ENCODE results near the gene ING3.
"Not testable (repeated sequence)": the region's sequence is repeated elsewhere in the genome, so short reads cannot be mapped to it uniquely, and the experiment has no call there.

Gene ING3

DNA sequence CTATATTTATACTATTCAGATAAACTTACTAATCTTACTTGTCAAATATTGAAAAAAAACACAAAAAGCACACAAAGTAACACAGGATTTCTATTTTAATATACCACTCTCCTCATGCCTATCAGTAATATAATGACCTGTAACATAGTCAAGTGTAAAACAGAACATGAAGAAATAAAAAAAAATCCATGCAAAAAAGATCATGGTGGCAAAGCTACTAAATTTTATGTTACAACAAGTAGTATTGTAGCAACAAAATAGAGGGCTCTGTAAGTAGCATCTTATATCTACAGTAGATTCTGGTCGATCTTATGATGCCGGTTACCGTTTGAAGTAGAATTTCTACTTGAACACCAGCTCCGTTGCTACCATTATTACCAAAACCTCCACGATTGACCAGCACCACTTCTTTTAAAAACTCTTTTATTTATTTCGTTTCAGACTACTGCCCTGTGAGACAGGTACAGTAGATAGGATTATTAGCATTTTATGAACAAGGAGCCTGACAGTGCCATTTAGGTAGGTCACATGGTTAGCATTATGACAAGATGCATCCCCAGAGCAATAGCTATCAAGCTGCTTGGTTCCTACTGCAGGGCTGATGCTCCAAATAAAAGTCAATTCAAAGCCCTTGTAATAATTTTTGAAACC lies 40.0 kb downstream of the ING3 start:
- DNase-seq = no peak

DNA sequence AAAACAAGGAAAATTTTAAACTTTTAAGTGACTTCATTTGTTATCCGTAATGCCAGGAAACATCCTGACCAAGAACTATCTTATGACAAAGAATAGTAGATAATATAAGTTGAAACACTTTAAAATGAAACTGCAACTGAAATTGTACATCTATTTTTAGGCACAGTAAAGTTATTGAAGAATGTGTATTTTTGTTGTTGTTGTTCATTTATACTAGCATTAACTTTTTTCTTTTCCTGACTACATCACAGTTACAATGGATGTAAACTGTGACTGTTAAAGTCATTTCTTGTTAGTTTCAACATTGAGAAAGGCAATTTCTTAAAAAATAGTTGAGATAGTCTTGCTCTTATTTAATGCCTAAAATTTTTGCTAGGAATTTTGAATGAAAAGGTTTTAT lies 40.6 kb downstream of the ING3 start:
- no peak for DNase-seq

DNA sequence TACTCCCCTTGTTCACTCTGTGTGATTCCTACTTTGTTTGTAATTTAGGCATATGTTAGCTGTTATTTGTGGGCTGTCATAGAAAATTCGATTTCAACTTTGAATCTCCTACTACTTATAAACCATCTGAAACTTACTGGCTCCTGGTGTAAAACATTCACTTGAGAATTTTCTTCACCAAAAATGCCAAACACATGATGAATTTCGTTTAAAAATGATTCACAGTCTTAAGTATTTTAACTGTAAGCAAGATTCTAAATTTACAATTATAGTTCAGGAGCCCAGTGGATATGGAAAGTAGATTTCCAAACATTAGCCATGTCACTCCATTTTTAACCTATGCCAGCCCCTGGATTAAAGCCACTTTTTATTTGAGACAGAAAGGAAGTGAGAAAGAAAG lies 41.0 kb downstream of the ING3 start:
- DNase-seq = no peak

DNA sequence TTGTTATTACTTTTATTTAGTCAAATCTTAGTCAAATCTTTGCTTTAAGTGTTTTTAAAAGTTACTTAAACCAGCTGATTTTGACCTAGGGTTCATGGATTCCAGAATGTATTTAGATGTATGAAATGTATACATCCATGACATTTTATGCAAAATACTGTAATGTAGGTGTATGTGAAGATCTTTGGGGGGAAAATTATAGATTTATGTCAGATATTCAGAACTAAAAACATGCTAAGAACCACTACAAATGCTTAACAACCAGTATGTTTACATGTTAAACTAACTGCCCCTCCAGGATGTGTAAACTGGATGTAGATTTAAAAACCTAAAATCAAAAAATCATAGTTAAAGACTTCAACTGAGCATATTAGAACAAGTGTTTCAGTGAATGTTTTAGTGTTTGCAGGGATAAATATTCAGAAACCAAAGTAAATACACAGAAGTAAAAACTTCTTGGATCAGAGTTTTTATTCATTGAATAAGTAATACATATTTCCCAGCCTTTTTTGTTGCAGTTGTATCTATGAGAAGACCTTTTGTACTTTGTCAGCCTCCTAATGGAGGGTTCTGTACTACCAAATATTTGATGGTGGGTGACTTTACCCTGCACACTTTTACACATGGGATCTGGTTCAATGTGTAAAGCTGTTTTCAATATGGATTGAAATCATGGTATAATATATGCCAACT lies 41.8 kb downstream of the ING3 start:
- no peak for DNase-seq

DNA sequence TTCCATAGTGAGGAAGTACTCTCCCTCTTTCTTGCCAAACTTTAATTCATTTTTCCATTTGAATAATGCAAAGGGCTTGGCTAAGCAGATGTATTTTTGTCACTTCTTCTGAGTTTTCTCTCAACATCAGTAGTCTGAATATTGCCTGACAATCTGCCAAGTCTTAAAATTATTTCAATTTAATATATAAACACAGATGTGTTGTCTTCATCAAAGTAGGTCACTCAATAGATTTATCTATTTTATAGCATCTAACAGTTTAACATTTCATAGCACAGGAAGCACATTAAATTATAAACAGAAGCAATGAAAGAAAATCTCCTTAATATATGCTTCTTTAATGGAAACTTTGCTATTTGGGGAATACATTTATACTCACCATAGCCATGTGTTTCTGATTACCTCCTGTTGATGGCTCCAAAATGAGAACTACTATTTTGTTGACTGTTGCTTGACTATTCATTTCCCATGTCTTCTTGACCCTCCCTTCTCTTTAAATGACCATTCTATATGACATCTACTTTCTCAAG lies 42.5 kb downstream of the ING3 start:
- no peak for DNase-seq

DNA sequence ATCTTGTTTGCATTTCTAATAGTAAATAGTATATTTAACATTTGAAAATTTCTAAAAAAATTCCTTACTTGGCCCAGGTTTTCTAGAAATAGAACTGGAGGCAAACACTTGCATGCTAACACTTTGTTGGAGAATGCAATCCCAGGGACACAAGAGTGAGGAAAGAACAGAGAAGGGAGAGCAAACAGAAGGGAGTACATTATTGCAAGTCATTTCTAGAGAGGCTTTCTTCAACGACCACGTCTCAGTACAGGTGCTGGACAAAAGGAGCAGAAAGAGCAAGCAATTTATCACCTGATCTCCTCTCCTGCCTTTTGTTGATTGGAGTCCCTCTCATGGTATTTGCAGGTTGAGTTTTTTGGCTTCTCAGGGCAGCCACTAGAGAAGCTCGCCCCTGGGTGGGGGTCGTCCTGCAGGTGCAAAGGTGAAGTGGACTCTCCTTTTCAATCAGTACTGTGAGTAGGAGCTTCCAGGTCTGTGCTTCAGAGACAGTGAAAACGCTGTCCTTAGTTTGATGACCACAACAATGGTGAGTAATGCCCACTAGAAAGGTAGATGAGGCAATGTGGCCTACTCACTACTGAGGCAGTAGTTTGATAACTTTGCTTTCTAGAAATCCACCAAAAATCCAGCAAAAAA lies 43.1 kb downstream of the ING3 start:
- no peak for DNase-seq

DNA sequence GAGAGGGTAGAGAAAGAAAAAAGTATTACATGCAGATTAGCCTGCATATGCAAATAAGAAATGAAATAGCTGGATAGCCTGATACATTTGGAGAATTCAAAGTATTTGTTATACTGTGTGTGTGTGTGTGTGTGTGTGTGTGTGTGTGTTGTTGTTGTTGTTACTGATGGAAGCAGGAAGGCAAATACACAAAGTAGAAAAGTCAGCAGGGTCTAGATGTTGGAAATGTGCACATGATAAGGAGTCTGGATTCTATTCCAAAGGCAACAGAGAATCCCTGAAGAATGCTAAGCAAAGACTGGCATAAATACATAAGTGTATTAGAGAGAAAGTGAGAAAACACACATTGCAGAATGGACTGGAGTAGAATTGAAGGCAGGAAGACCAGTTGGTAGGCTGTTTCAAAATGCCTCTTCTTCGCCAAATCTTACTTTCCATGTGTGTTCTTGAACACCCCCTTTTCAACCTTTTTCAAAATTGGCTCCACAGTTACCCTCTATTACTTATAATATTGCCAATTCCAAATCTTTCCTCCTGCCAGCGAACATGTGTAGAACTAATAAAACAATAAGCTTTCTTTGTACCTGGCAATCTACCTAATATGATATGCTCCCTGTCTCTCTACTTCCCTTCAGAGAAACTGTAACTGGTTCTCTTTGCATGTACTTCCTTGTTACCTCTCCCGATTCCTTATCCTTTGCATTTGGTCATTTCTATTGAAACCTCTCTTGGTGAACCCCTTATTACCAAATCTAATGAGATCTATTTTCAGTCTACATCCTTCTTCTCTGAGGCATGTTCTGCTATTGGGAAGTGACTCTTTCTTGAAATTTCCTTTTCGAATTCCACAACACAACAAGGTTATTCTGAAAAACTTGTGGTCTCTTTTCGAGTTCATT lies 44.2 kb downstream of the ING3 start:
- no peak for DNase-seq

DNA sequence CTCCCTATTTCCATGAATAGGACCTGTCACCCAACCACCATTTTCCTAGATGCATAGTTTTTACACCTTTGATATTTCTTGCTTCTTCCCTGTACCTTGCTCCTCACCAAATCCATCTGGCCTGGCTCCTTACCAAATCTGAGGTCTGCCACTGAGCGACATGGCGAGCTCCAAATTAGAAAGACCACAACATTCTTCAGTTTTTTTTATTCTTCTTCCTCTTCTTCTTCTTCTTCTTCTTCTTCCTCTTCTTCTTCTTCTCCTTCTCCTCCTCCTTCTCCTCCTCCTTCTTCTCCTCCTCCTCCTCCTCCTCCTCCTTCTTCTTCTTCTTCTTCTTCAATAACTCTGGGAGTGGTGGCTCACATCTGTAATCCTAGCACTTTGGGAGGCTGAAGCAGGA lies 45.1 kb downstream of the ING3 start:
- DNase-seq = no peak

DNA sequence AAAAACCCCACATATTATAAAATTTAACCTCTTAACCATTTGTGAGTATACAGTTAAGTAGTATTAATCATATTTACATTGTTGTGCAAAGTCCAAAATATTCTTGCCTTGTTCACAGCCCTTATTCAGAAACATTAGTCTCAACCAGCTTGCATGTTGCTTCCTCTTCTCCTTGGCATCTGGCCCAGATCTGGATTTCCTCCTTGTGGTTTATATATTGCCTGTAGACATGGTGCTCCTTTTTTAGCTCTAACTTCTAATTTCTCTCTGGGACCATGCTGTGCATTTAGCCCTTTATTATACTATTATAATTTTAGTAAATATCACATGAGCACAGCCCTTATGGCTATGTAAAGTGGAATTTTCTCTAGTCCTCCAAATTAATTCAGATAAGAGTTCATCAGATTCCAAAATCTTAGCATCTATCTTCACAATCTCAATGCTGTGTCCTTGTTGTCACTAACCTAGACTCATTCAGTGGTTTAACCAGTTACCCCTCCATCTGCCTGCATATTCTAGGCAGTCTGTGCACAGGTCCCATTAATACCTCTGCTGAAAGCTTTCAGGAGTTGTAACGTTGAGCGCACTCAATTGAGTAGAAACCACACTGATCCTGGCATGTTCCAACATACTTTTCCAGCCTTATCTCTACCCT lies 45.9 kb downstream of the ING3 start:
- no peak for DNase-seq

DNA sequence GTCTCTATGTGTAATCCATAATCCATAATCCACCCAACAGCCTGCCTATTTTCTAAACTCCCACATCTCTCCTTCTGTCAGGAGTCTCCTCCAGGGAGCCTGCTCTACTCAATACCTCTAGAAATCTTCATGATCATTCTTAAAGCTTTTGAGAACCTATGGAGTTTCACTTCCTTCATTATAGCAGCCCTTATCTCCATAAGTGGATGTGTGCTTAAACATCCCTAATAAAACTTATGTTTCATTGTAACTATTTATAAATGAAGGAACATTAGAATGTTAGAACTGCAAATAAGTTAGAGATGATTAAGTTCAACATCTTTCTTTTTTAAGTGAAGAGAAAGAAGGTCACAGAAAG lies 46.4 kb downstream of the ING3 start:
- DNase-seq = no peak

DNA sequence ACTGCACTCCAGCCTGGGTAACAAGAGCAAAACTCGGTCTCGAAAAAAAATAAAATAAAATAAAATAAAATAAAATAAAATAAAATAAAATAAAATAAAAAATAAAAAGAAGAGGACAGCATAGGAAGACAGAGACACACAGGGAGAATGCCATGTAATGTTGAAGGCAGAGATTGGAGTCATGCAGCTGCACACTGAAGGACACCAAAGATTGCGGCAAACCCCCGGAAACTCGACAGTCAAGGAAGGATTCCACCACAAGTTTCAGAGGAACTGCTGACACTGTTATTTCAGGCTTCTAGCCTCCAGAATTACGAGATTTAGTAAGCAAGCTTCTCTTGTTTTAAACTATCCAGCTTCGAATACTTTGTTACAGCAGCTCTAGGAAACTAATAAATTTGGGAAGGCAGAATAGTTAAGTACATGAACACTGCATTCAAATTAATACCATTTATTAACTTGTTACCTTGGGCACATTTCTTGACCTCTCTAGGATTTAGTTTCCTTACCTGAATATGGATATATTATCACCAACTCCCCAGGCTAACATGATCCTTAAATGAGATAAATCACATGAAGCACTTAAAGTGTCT lies 47.4 kb downstream of the ING3 start:
- DNase-seq = no peak

DNA sequence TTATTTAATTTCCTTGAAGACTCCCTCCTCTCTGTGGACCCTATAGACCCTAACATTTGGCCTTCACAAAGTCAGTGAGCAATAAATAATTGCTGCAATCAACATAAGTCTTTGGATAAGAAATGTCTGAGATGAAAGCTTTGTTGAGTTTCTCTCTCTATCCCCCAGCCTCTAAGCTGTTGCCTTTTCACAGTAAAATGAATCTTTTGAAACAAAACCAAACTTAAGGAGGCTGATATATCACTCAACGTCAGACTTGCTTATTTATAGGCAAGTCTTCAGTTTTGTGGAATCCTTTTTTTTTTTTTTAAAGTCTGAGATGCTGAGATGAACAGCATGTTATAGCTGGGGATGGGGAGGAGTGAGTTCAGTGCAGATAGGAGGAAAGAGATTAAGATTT lies 47.9 kb downstream of the ING3 start:
- no peak for DNase-seq

DNA sequence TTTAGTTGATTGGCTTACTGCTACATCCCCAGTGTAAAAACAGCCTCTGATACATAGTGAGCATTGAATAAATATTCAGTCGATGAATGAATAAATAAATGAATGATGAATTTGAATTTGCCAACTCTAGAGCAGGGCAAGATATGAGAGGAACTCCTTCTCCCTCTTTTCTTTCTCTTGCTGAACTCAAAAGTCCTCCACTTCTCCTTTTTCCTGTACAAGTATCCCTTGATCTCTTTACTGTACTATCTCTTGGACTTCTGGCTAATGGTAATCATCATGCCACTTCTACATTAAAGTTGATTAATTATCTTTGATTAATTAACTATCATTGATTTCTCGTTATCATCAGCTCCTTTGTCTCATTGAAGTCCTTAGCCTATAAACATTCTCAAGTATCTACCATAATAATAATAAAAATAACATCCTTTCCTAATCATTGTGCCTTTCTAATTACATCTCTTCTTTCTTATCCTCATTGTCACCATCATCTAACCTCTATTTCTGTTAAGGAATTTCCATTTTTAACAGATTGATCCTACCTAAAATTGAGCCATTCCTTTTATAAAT lies 48.5 kb downstream of the ING3 start:
- no peak for DNase-seq

DNA sequence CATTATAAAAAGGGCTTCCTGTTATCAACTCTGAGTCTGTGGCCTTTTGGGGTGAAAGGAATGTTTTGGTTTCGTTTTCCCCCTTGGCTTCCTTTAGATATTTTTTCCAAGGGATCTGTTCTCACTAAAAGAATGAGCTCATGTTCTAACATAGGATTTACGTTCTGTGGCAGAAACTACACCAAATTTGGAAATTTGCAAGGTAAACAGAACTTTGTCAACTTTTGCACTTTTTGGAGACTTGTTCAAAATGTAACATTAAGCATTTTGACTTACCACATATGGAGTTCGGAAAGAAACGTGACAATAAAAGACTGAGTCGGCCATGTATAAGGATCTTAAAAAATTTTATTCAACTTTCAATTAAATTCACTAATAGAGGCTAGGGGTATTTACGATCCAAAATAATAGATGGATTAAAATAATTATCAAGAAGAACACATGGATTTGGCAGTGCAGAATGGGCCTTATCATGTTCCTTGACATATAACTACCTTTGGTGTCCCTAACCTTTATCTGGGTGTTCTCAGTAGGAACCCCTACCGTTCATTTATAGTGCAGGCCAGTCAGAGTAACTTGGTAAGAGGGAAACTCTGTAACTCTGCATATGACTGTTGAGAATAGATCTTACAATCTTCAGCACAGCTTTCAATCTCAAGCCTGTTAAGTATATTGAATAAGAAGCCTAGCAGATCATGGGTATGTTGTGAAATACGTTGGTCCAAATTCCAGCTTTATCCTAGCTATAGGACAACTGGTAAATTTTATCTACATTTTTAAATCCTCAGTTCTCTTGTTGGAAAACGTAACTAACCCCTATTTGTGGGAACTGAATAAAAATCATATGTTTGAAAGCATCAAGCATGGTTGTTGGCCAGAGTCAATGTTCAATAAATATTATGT lies 49.8 kb downstream of the ING3 start:
- no peak for DNase-seq

DNA sequence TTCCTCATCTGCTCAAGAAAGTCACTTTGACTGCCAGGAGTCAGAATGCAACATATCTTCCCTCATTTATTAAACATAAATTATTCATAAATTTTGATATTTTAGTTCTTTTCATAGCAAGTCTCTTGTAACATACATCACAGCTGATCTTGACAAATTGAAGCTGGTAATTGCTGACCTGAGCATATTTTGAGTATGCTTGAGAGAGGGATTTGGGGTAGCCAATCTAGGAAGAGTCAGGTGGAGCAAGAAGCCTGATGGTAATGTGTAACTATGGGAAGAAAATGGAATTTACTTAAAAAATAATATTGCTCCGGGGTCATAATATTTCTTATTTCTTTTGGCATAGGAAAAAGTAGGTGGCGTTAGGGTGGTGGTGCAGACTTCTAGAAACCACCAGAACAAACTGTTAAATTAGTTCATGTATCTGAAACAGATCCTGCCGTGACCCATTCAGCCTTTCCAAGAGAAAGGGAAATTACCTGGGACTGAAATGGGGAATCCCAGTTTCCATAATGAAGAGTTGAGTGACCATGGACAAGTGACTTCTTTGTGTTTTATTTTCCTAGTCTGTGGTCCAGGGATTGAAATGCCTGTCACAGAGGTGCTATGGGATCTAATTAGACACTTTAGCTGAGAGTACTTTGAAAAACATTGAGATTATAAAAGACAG lies 50.8 kb downstream of the ING3 start:
- DNase-seq = no peak

DNA sequence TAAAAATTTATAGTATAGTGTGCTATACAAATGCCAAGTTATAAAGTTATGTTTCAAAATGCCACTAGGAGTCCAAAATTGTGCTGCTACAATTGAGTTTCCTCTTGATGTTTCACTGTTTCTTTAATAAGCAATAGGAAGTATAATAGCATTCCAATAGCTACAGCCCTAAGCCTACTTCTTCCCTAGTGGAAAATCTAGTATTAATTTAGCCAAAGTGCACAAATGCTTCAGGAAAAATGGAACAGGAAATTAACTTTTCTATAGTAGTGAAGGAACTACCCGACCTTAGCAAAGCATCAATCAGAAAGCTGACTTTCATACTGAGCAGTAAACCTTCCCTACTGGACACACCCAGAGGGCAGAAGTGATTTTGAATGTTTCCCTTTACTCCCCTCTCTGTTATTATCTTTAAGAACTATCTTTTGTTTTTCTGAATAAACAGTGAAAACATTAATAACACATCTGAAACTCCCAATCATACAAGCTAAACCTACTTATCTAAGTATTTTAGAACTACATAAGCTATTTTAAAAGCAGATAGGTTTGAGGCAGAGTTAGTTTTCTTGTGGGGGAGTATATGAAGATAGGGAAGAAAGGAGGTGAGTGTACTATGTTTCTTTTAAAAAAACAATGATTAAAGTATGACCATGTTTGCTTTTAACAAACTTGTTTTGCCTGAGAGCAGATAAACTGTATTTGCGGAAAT lies 51.6 kb downstream of the ING3 start:
- DNase-seq = no peak

DNA sequence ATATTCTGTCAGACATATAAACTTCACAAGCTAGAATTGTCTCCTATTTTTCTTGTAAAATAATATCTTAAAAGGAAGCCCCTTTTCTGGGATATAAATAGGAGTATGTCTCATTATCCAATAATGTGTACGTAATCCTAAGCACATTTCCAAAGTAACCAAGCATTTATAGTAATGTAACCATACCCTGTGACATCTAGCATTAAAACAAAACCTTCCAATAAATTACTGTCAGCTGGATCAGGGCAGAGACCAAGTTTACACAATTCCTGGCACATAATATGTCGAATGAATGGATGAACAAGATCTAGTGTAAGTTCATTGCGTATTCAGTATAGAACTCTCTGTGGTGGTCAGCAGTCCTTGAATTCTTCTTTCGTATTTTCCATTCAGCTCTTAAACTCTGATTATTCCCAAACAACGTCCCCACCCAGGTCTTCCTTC lies 52.2 kb downstream of the ING3 start:
- DNase-seq = no peak

DNA sequence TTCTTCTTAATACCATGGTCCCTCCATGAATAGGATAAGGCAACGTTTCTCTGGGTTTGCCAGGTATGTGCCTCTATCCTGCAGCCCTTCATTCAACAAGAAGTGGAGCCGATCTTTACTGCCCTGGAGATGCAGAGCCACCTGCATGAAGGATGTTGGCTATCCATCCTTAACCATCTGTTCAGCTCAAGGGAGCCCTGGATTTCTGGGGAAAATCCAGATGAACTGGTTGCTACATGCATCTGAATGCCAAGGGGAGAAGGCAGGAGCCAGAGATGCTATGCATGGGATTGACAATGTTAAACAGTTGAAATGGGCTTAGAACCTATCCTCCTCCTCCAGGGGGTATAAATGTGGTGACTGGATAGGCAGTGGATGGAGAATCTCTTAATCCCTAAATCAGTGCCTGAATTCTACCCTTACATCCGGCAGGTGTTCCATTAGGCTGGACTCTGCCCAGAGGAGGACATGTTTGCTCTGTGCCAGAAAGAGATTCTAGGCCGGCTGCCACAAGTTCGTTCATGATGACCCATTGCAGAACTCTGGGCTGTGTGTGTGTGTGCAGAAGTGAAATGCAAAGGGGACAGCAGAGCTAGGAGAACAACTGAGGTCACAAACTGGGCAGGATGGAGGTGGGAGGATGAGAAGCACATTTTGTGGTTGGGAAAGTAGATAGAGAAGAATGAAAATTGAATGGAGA lies 53.6 kb downstream of the ING3 start:
- DNase-seq = no peak

DNA sequence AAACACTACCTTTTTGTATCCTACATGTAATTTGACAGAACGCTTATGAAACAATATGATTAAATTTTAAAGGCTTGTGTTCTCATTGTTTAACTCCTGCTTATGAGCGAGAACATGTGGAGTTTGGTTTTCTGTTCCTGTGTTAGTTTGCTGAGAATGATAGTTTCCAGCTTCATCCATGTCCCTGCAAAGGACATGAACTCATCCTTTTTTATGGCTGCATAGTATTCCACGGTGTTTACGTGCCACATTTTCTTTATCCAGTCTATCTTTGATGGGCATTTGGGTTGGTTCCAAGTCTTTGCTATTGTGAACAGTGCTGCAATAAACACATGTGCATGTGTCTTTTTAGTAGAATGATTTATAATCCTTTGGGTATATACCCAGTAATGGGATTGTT lies 54.5 kb downstream of the ING3 start:
- DNase-seq = not testable (repeated sequence)
